Panc1 (cell line): ENCODE results near the gene PANX3. TPM values are rescaled to one million over a fixed set of nuclear protein-coding genes. Genes with fewer than 3 reads are reported as not detected.

Experiments
- ATAC-seq: fragments of 200-7000 bp; cut with Tn5 transposase; 2 replicates; pipeline ENCODE4 v1.9.1; 2020; ENCODE audit warnings: mild to moderate bottlenecking, moderate library complexity
- BruUV-seq: library from RNA; stranded (reverse); fragments of 400-500 nt; replicated peaks from 2 replicates; lab custom pipeline; 2021; lab: Mats Ljungman, UMichigan
- CTCF ChIA-PET: fragments of 300-600 bp; sonication (Branson Sonifier 250); formaldehyde crosslinking; loops from one replicate; lab custom pipeline; 2022; ENCODE audit warnings: antibody characterized with exemption; lab: Charles Lee
- POLR2A ChIA-PET: fragments of 300-600 bp; sonication (Branson Sonifier 250); formaldehyde crosslinking; loops from one replicate; lab custom pipeline; 2022; ENCODE audit warnings: antibody characterized with exemption; lab: Charles Lee
- DNase-seq: peaks from one replicate; pipeline ENCODE4 v3.0.0-alpha.2; 2010; ENCODE audit warnings: low read depth, low spot score
- H3K27ac ChIP-seq: 2 replicates; pipeline ENCODE4 v1.5.1; 2011; ENCODE audit warnings: mild to moderate bottlenecking, low read length, inconsistent platforms
- H3K27me3 ChIP-seq: fragments of 200-500 bp; sonication (Bioruptor generic); 2 replicates; pipeline ENCODE4 v1.6.0; 2014; ENCODE audit warnings: low read length, inconsistent platforms; ENCODE audit not compliant: control insufficient read depth, insufficient read depth
- H3K36me3 ChIP-seq: fragments of 200-500 bp; sonication (Bioruptor generic); 2 replicates; pipeline ENCODE4 v1.5.1; 2014; ENCODE audit warnings: inconsistent platforms, mild to moderate bottlenecking, low read length, moderate library complexity; ENCODE audit not compliant: control insufficient read depth, insufficient read depth
- H3K4me1 ChIP-seq: 2 replicates; pipeline ENCODE4 v1.5.1; 2011; ENCODE audit warnings: inconsistent platforms, mild to moderate bottlenecking, low read length, moderate library complexity; ENCODE audit not compliant: control insufficient read depth, insufficient read depth
- H3K4me3 ChIP-seq, 2 experiments: 2 replicates each; pipeline ENCODE4 v1.5.1; 2011 to 2012; ENCODE audit warnings: low read depth in 2 of 2, low read length in 2 of 2, mild to moderate bottlenecking in 2 of 2, inconsistent platforms in 1 of 2, moderate library complexity in 1 of 2
- H3K9me3 ChIP-seq: fragments of 200-500 bp; sonication (Bioruptor generic); 2 replicates; pipeline ENCODE4 v1.5.1; 2014; ENCODE audit warnings: low read depth, mild to moderate bottlenecking, inconsistent platforms, low read length, moderate library complexity; ENCODE audit not compliant: control insufficient read depth, insufficient read depth
- POLR2AphosphoS5 ChIP-seq: IDR thresholded peaks from 2 replicates; pipeline ENCODE4 v1.6.1; 2012; ENCODE audit warnings: mild to moderate bottlenecking, low read depth, low read length, moderate library complexity
- SIN3A ChIP-seq: IDR thresholded peaks from 2 replicates; pipeline ENCODE4 v1.6.1; 2012; ENCODE audit warnings: low read depth, mild to moderate bottlenecking, low read length, moderate library complexity, borderline replicate concordance; ENCODE audit not compliant: insufficient read depth
- TCF7L2 ChIP-seq: IDR thresholded peaks from 2 replicates; pipeline ENCODE4 v1.6.1; 2011; ENCODE audit warnings: mild to moderate bottlenecking, low read depth, low read length, inconsistent platforms
- in situ Hi-C: cut with HindIII; loops from 2 replicates; pipeline ENCODE4 v1.10.0; 2016; ENCODE audit warnings: low sequenced_read_pairs, low pct_unique_long_range_greater_than_20kb
- intact Hi-C: fragments of 100-400 bp; cut with micrococcal nuclease; formaldehyde crosslinking; loops from one replicate; pipeline ENCODE4 v1.10.0; 2022; ENCODE audit not compliant: unreplicated experiment
- total RNA-seq: library from RNA; stranded (reverse); gene quantifications from one replicate; pipeline ENCODE4 v1.2.1, GENCODE V29; 2021; ENCODE audit not compliant: unreplicated experiment
- TF ChIP-seq, protein P1 (sequence below), 2 experiments: IDR thresholded peaks; 2 replicates each; pipeline ENCODE4 v1.6.1; 2011 to 2012; ENCODE audit warnings: low read depth in 2 of 2, control low read depth in 1 of 2, low read length in 1 of 2, mild to moderate bottlenecking in 1 of 2, moderate library complexity in 1 of 2; ENCODE audit not compliant: insufficient read depth in 1 of 2
- TF ChIP-seq, protein P2 (sequence below): fragments of 450-650 bp; IDR thresholded peaks from 2 replicates; pipeline ENCODE4 v1.5.1; 2017; ENCODE audit warnings: mild to moderate bottlenecking

PANX3 gene
- total RNA-seq, 1 experiment from 2014 or later, result not detected

DNA sequence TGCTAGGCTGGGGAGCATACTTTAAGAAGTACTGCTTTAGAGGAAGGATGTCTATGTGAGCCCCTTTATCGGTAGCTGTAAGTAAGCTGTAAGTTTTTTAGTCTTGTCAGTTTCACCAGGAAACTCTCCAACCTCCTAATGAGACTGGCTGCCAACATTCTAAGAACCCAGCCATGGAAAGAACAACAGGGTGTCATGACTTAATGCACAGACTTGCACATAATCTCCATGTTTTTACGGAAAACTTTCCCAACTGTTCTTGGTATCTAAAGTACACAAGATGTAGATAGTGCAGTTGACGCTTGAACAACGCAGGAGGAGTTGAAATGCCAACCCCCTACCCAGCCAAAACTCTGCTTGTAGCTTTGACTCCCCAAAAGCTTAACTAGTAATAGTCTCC, 32.5 kb upstream of the PANX3 start:
- intact Hi-C loops (no loop called here), in situ Hi-C loops (no loop called here)
- ChIA-PET POLR2A (no interaction called here), CTCF (interaction anchor here (0.6 kb wide), 1 partner anchor 28 kb away, joined by 5 read pairs; no protein-coding TSS in a partner anchor)
- Histone ChIP-seq H3K9me3 (no peaks in the 10 kb centered on the region), H3K4me3 (no peak overlapping the region), H3K27me3 (no peaks in the 10 kb centered on the region; the same call in 1 of the 2 replicates), H3K27ac (no peak overlapping the region), H3K36me3 (no peaks in the 10 kb centered on the region), H3K4me1 (no peaks in the 10 kb centered on the region)
- DNase-seq (no peak), ATAC-seq (no peak)
- no peak for TF ChIP-seq POLR2AphosphoS5
- TF ChIP-seq, protein P1, sequence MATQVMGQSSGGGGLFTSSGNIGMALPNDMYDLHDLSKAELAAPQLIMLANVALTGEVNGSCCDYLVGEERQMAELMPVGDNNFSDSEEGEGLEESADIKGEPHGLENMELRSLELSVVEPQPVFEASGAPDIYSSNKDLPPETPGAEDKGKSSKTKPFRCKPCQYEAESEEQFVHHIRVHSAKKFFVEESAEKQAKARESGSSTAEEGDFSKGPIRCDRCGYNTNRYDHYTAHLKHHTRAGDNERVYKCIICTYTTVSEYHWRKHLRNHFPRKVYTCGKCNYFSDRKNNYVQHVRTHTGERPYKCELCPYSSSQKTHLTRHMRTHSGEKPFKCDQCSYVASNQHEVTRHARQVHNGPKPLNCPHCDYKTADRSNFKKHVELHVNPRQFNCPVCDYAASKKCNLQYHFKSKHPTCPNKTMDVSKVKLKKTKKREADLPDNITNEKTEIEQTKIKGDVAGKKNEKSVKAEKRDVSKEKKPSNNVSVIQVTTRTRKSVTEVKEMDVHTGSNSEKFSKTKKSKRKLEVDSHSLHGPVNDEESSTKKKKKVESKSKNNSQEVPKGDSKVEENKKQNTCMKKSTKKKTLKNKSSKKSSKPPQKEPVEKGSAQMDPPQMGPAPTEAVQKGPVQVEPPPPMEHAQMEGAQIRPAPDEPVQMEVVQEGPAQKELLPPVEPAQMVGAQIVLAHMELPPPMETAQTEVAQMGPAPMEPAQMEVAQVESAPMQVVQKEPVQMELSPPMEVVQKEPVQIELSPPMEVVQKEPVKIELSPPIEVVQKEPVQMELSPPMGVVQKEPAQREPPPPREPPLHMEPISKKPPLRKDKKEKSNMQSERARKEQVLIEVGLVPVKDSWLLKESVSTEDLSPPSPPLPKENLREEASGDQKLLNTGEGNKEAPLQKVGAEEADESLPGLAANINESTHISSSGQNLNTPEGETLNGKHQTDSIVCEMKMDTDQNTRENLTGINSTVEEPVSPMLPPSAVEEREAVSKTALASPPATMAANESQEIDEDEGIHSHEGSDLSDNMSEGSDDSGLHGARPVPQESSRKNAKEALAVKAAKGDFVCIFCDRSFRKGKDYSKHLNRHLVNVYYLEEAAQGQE (IDR thresholded peaks at IDR 0.05; ENCODE audit: insufficient read depth in 1 of 2, low read depth in 2 of 2, low read length in 1 of 2), result no peak
- no peak for TF ChIP-seq SIN3A
- TF ChIP-seq, protein P2, sequence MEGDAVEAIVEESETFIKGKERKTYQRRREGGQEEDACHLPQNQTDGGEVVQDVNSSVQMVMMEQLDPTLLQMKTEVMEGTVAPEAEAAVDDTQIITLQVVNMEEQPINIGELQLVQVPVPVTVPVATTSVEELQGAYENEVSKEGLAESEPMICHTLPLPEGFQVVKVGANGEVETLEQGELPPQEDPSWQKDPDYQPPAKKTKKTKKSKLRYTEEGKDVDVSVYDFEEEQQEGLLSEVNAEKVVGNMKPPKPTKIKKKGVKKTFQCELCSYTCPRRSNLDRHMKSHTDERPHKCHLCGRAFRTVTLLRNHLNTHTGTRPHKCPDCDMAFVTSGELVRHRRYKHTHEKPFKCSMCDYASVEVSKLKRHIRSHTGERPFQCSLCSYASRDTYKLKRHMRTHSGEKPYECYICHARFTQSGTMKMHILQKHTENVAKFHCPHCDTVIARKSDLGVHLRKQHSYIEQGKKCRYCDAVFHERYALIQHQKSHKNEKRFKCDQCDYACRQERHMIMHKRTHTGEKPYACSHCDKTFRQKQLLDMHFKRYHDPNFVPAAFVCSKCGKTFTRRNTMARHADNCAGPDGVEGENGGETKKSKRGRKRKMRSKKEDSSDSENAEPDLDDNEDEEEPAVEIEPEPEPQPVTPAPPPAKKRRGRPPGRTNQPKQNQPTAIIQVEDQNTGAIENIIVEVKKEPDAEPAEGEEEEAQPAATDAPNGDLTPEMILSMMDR, result no peak
- TF ChIP-seq TCF7L2, result no peak
- BruUV-seq, result no TSS peak

DNA sequence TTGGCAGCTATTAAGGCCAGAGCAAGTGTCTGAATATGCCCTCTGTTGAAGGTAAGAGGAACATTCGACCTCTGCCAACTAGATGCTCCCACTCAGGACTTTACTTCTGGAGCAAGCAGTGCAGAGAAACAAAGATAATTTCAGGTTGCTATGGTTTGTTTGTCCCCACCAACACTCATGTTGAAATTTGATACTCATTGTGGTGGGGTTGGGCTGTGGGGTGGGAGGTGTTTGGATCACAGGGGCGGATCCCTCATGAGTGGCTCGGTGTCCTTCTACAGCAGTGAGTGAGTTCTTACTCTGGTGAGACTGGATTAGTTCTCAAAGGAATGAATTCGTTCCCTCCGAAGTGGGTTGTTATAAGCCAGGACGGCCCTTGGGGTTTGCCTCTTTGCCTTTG, 29.4 kb upstream of the PANX3 start:
- CTCF ChIA-PET, result no interaction called here
- in situ Hi-C loops, result no loop called here
- H3K4me3 ChIP-seq, result no peak overlapping the region
- no peaks in the 10 kb centered on the region for H3K4me1 ChIP-seq
- BruUV-seq, result no TSS peak
- TF ChIP-seq, protein P2, result no peak
- TF ChIP-seq POLR2AphosphoS5 (no peak), SIN3A (no peak), TCF7L2 (no peak)
- TF ChIP-seq, protein P1 (IDR thresholded peaks at IDR 0.05; ENCODE audit: insufficient read depth in 1 of 2, low read depth in 2 of 2, low read length in 1 of 2), result no peak
- ATAC-seq, result no peak
- H3K36me3 ChIP-seq, result no peaks in the 10 kb centered on the region
- no peak for DNase-seq
- intact Hi-C loops, result no loop called here
- no peak overlapping the region for H3K27ac ChIP-seq
- POLR2A ChIA-PET, result no interaction called here
- H3K9me3 ChIP-seq, result no peaks in the 10 kb centered on the region
- H3K27me3 ChIP-seq, result peaks cover 3% of the 10 kb centered on the region; the same call in 1 of the 2 replicates
